H1 (cell line): ENCODE results near the gene CTDP1. TPM values are rescaled to one million over a fixed set of nuclear protein-coding genes. Genes with fewer than 3 reads are reported as not detected.

ENCODE experiments used
- CTCF ChIA-PET: fragments of 300-600 bp; sonication (Branson Sonifier 250); formaldehyde crosslinking; loops from one replicate; lab custom pipeline; 2021; ENCODE audit not compliant: partially characterized antibody; lab: Charles Lee
- POLR2A ChIA-PET: fragments of 300-600 bp; sonication (Branson Sonifier 250); formaldehyde crosslinking; loops from one replicate; lab custom pipeline; 2021; ENCODE audit warnings: inconsistent platforms; ENCODE audit not compliant: partially characterized antibody; lab: Charles Lee
- DNase-seq, 2 experiments: peaks; one replicate each; pipeline versions ENCODE4 v3.0.0 to v3.0.0-alpha.2; 2010 to 2022; ENCODE audit warnings: low spot score in 2 of 2, low read depth in 1 of 2, mixed read lengths in 1 of 2
- FAIRE-seq: peaks from 2 replicates; lab custom pipeline; 2011; peaks lifted over from hg19 to GRCh38; lab: Jason Lieb, UNC
- H2AFZ ChIP-seq: 2 replicates; pipeline ENCODE4 v1.8.1; 2012; ENCODE audit warnings: low read length, inconsistent platforms
- H2AK5ac ChIP-seq: 2 replicates; pipeline ENCODE4 v1.6.1; 2013; ENCODE audit warnings: low read depth, low read length
- H2BK120ac ChIP-seq: replicated peaks from 2 replicates; pipeline ENCODE3; 2013; ENCODE audit warnings: low read depth, low read length, inconsistent platforms
- H2BK12ac ChIP-seq: 2 replicates; pipeline ENCODE4 v1.6.1; 2013; ENCODE audit warnings: low read depth, low read length
- H2BK15ac ChIP-seq: 2 replicates; pipeline ENCODE4 v1.6.1; 2013; ENCODE audit warnings: low read length
- H2BK20ac ChIP-seq: 2 replicates; pipeline ENCODE4 v1.6.1; 2013; ENCODE audit warnings: low read length
- H2BK5ac ChIP-seq: 2 replicates; pipeline ENCODE4 v1.6.1; 2013; ENCODE audit warnings: low read depth, low read length
- H3K14ac ChIP-seq: 2 replicates; pipeline ENCODE4 v1.6.1; 2013; ENCODE audit warnings: inconsistent platforms; ENCODE audit not compliant: insufficient read length
- H3K18ac ChIP-seq: 2 replicates; pipeline ENCODE4 v1.6.1; 2013; ENCODE audit warnings: low read length; ENCODE audit errors: extremely low read depth
- H3K23ac ChIP-seq: 2 replicates; pipeline ENCODE4 v1.6.1; 2013; ENCODE audit warnings: inconsistent platforms; ENCODE audit not compliant: insufficient read length
- H3K23me2 ChIP-seq: 2 replicates; pipeline ENCODE4 v1.6.1; 2013; ENCODE audit warnings: low read depth, low read length
- H3K27ac ChIP-seq: 2 replicates; pipeline ENCODE4 v1.6.1; 2011; ENCODE audit warnings: low read depth, low read length, inconsistent platforms
- H3K27me3 ChIP-seq, 4 experiments: replicated peaks in 1 of 4; 1 replicate in 1 of 4; 2 replicates in 3 of 4; pipeline versions ENCODE4 v1.6.1 to v1.8.1; 2011 to 2013; ENCODE audit warnings: low read length in 3 of 4, mild to moderate bottlenecking in 3 of 4, inconsistent platforms in 2 of 4, mixed read lengths in 2 of 4, moderate library complexity in 1 of 4; ENCODE audit not compliant: control insufficient read depth in 3 of 4, insufficient read depth in 3 of 4; ENCODE audit errors: extremely low read depth in 1 of 4
- H3K36me3 ChIP-seq, 4 experiments: 2 replicates each; pipeline versions ENCODE4 v1.6.1 to v1.8.1; 2011 to 2013; ENCODE audit warnings: mild to moderate bottlenecking in 4 of 4, low read length in 3 of 4, moderate library complexity in 2 of 4, control low read depth in 1 of 4, inconsistent platforms in 1 of 4; ENCODE audit not compliant: insufficient read depth in 4 of 4, control insufficient read depth in 2 of 4
- H3K4ac ChIP-seq: replicated peaks from 2 replicates; pipeline ENCODE3; 2013; ENCODE audit warnings: low read length, low read depth, mixed read lengths, inconsistent platforms; ENCODE audit not compliant: insufficient read length
- H3K4me1 ChIP-seq, 4 experiments: replicated peaks in 1 of 4; 1 replicate in 1 of 4; 2 replicates in 3 of 4; pipeline versions ENCODE4 v1.6.1 to v1.8.1; 2011 to 2013; ENCODE audit warnings: low read length in 3 of 4, inconsistent platforms in 2 of 4, mixed read lengths in 1 of 4; ENCODE audit not compliant: insufficient read depth in 4 of 4, control insufficient read depth in 3 of 4
- H3K4me2 ChIP-seq, 2 experiments: 2 replicates each; pipeline versions ENCODE4 v1.6.1 to v1.8.1; 2011 to 2013; ENCODE audit warnings: low read depth in 2 of 2, low read length in 2 of 2, control low read depth in 1 of 2, inconsistent platforms in 1 of 2, mild to moderate bottlenecking in 1 of 2; ENCODE audit not compliant: insufficient read depth in 1 of 2
- H3K4me3 ChIP-seq, 4 experiments: fragments of 200-600, 300-600 bp in 1 of 4; sonication (generic), shearing (Covaris generic), sonication (Bioruptor Twin) in 1 of 4; 2 replicates each; pipeline versions ENCODE4 v1.5.1 to v1.8.1; 2011 to 2016; ENCODE audit warnings: low read length in 4 of 4, low read depth in 3 of 4, control low read depth in 2 of 4, inconsistent platforms in 2 of 4, mild to moderate bottlenecking in 2 of 4, mixed read lengths in 1 of 4, moderate library complexity in 1 of 4; ENCODE audit not compliant: insufficient read depth in 2 of 4; ENCODE audit errors: extremely low read depth in 1 of 4
- H3K56ac ChIP-seq: replicated peaks from 2 replicates; pipeline ENCODE3; 2013; ENCODE audit warnings: low read depth, mild to moderate bottlenecking, mixed read lengths, low read length, inconsistent platforms; ENCODE audit not compliant: insufficient read length
- H3K79me1 ChIP-seq: 2 replicates; pipeline ENCODE4 v1.6.1; 2013; ENCODE audit warnings: low read depth, low read length, control low read depth
- H3K79me2 ChIP-seq, 2 experiments: 2 replicates each; pipeline versions ENCODE4 v1.6.1 to v1.8.1; 2012 to 2013; ENCODE audit warnings: low read length in 2 of 2, mild to moderate bottlenecking in 2 of 2, inconsistent platforms in 1 of 2; ENCODE audit not compliant: insufficient read depth in 2 of 2, control insufficient read depth in 1 of 2
- H3K9ac ChIP-seq, 4 experiments: replicated peaks in 1 of 4; 1 replicate in 1 of 4; 2 replicates in 3 of 4; pipeline versions ENCODE4 v1.6.1 to v1.8.1; 2011 to 2013; ENCODE audit warnings: low read depth in 3 of 4, low read length in 3 of 4, control low read depth in 2 of 4, mild to moderate bottlenecking in 2 of 4, moderate library complexity in 2 of 4, inconsistent platforms in 1 of 4; ENCODE audit errors: extremely low read depth in 1 of 4
- H3K9me3 ChIP-seq, 2 experiments: 2 replicates each; pipeline versions ENCODE4 v1.6.1 to v1.8.1; 2012 to 2013; ENCODE audit warnings: mild to moderate bottlenecking in 2 of 2, moderate library complexity in 2 of 2, control low read depth in 1 of 2, inconsistent platforms in 1 of 2, low read depth in 1 of 2, low read length in 1 of 2, mixed read lengths in 1 of 2; ENCODE audit not compliant: insufficient read depth in 2 of 2
- H4K20me1 ChIP-seq, 2 experiments: replicated peaks in 1 of 2; 2 replicates each; pipeline versions ENCODE3 to v1.8.1; 2011 to 2013; ENCODE audit warnings: inconsistent platforms in 2 of 2, low read length in 2 of 2, mild to moderate bottlenecking in 1 of 2; ENCODE audit not compliant: insufficient read depth in 2 of 2, control insufficient read depth in 1 of 2
- H4K5ac ChIP-seq: 2 replicates; pipeline ENCODE4 v1.6.1; 2013; ENCODE audit warnings: low read length, low read depth, mixed read lengths, inconsistent platforms; ENCODE audit not compliant: insufficient read length
- H4K8ac ChIP-seq: 2 replicates; pipeline ENCODE4 v1.8.0; 2013; ENCODE audit warnings: mild to moderate bottlenecking, moderate library complexity, low read length, inconsistent platforms; ENCODE audit not compliant: insufficient read depth; ENCODE audit errors: extremely low read depth
- H4K91ac ChIP-seq: replicated peaks from 2 replicates; pipeline ENCODE3; 2013; ENCODE audit warnings: low read length, mixed read lengths, inconsistent platforms; ENCODE audit not compliant: insufficient read length
- ASH2L ChIP-seq: fragments of 200-600, 300-600 bp; sonication (generic); IDR thresholded peaks from one replicate; pipeline ENCODE4 v1.7.1; 2017; ENCODE audit warnings: low read length
- CHD1 ChIP-seq: IDR thresholded peaks from 2 replicates; pipeline ENCODE4 v1.6.1; 2012; ENCODE audit warnings: low read depth, low read length, improper control_type of control experiment
- CREB1 ChIP-seq: IDR thresholded peaks from 2 replicates; pipeline ENCODE4 v1.6.1; 2012; ENCODE audit warnings: inconsistent platforms
- CTBP2 ChIP-seq: IDR thresholded peaks from 2 replicates; pipeline ENCODE4 v1.7.0; 2011; ENCODE audit warnings: borderline replicate concordance, mild to moderate bottlenecking, moderate library complexity, mixed read lengths, low read length; ENCODE audit not compliant: insufficient read depth, insufficient read length
- GABPA ChIP-seq: IDR thresholded peaks from 2 replicates; pipeline ENCODE4 v1.6.1; 2011; ENCODE audit warnings: mild to moderate bottlenecking, low read length, moderate library complexity, borderline replicate concordance; ENCODE audit not compliant: insufficient read depth
- HDAC2 ChIP-seq, 2 experiments: fragments of 300-600 bp in 1 of 2; sonication (generic) in 1 of 2; IDR thresholded peaks; 2 replicates each; pipeline ENCODE4 v1.6.1; 2011 to 2012; ENCODE audit warnings: low read depth in 2 of 2, low read length in 2 of 2, mild to moderate bottlenecking in 2 of 2, moderate library complexity in 2 of 2, borderline replicate concordance in 1 of 2, inconsistent platforms in 1 of 2
- MAFK ChIP-seq: IDR thresholded peaks from 2 replicates; pipeline ENCODE4 v1.6.1; 2012; ENCODE audit warnings: low read depth, mild to moderate bottlenecking, improper control_type of control experiment, low read length
- RBBP5 ChIP-seq: IDR thresholded peaks from 2 replicates; pipeline ENCODE4 v1.7.1; 2012; ENCODE audit warnings: low read depth, mild to moderate bottlenecking, inconsistent platforms, low read length, moderate library complexity, borderline replicate concordance
- WGBS, 2 experiments: shearing (Covaris generic) in 1 of 2; methylation state at CpG; one replicate each; pipeline versions ENCODE4 v1.1.6 to v1.1.7; 2013 to 2015; ENCODE audit warnings: low lambda C conversion rate in 2 of 2, mixed read lengths in 2 of 2, inconsistent platforms in 1 of 2, low coverage in 1 of 2, missing lambda C conversion rate in 1 of 2; ENCODE audit not compliant: insufficient replicate concordance in 2 of 2, insufficient coverage in 1 of 2, insufficient read length in 1 of 2; ENCODE audit errors: extremely low coverage in 1 of 2, missing lambda C conversion rate in 1 of 2; 5-methylcytosine and 5-hydroxymethylcytosine counted together
- polyA plus RNA-seq, 7 experiments: library from polyadenylated mRNA; depleted of rRNA in 3 of 7; stranded (reverse) in 5 of 7; unstranded in 2 of 7; fragments of >200 nt in 5 of 7; fragments of 200-250 nt in 2 of 7; gene quantifications; 1 replicate in 5 of 7; 2 replicates in 1 of 7; 4 replicates in 1 of 7; pipeline versions ENCODE4 v1.2.1 to v1.2.3, GENCODE V29; 2011 to 2013; ENCODE audit warnings: missing spikeins in 2 of 7, mixed read lengths in 2 of 7
- total RNA-seq: library from RNA; stranded (reverse); fragmentation: NEBNext Ultra II Directional; extraction: Animal tissue kit (Norgen Biotek cat#: 25700); gene quantifications from 2 replicates; pipeline ENCODE4 v1.2.1, GENCODE V29; 2021
- TF ChIP-seq, protein P1 (sequence below): IDR thresholded peaks from 2 replicates; pipeline ENCODE4 v1.6.1; 2012; ENCODE audit warnings: low read length, inconsistent platforms

The CTDP1 gene
- total and polyA plus RNA-seq, 2 of the 8 experiments (the other 6 are each of a cell fraction or from before 2014, with no cell fraction given): 16.6 to 37.0 TPM

DNA sequence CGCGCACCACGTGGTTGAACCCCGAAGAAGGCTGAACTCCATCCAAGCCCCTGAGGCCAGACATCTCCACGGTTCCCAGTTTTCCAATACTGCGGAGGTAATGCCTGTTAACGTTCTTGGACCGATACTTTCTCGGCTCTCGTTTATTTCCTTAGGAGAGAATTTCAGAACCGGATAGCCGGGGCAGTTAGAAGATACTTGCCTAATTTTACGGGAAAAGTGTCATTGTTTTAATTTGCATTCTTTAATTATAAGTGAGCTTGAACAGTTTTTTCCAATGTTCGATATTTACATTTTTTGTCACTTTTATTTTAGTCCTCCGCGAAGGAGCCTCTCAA is 107.9 kb downstream of the CTDP1 start:
- H3K4me3 ChIP-seq: peak overlapping the region in 1 of 4 experiments; percentile 64; a peak in 2 of 8 replicates
- H2BK120ac ChIP-seq: no peak overlapping the region
- no peaks in the 10 kb centered on the region; a peak in 1 of 8 replicates for H3K36me3 ChIP-seq
- no peak overlapping the region for H3K27ac ChIP-seq
- H2BK20ac ChIP-seq: no peak overlapping the region
- FAIRE-seq: no peak
- H3K23ac ChIP-seq: no peak overlapping the region
- peak overlapping the region in 1 of 2 experiments; percentile 76; a peak in 3 of 4 replicates for H3K4me2 ChIP-seq
- no peak overlapping the region for H3K18ac ChIP-seq
- no peak overlapping the region for H2AK5ac ChIP-seq
- H3K23me2 ChIP-seq: peaks cover 8% of the 10 kb centered on the region
- H3K9me3 ChIP-seq: no peaks in the 10 kb centered on the region; a peak in 1 of 4 replicates
- no peak overlapping the region for H4K5ac ChIP-seq
- H2BK5ac ChIP-seq: no peak overlapping the region
- no peak overlapping the region for H2BK15ac ChIP-seq
- H3K56ac ChIP-seq: no peak overlapping the region
- no peak for DNase-seq
- H4K91ac ChIP-seq: no peak overlapping the region
- H3K79me2 ChIP-seq: no peaks in the 10 kb centered on the region
- no peak overlapping the region for H2AFZ ChIP-seq
- peaks cover 19 to 44% (median 41%) of the 10 kb centered on the region in 4 experiments for H3K27me3 ChIP-seq
- no peak overlapping the region for H3K14ac ChIP-seq
- no peak overlapping the region for H4K8ac ChIP-seq
- H3K79me1 ChIP-seq: peaks cover 4% of the 10 kb centered on the region; the same call in 1 of the 2 replicates
- CTCF ChIA-PET: interaction anchor here (0.9 kb wide), 1 partner anchor 9 kb away, joined by 3 read pairs; no protein-coding TSS in a partner anchor
- 79% methylated on average over 16 of the region's 16 CpGs; no CpG with 5 or more reads in 1 of the 2 experiments for WGBS, 2 experiments
- no peak overlapping the region for H3K9ac ChIP-seq
- H2BK12ac ChIP-seq: no peak overlapping the region
- no peak overlapping the region for H3K4ac ChIP-seq
- peaks cover 0 to 5% (median 1%) of the 10 kb centered on the region in 4 experiments; a peak in 2 of 7 replicates for H3K4me1 ChIP-seq
- peaks cover 0 to 5% of the 10 kb centered on the region in 2 experiments for H4K20me1 ChIP-seq
- TF ChIP-seq MAFK: no peak
- no peak for TF ChIP-seq CTBP2
- TF ChIP-seq HDAC2 (IDR thresholded peaks at IDR 0.05; ENCODE audit: borderline replicate concordance in 1 of 2, low read depth in 2 of 2, low read length in 2 of 2): no peak
- no peak for TF ChIP-seq GABPA
- TF ChIP-seq ASH2L: no peak
- TF ChIP-seq CHD1: no peak
- no peak for TF ChIP-seq CREB1
- no peak for TF ChIP-seq RBBP5
- TF ChIP-seq, protein P1, sequence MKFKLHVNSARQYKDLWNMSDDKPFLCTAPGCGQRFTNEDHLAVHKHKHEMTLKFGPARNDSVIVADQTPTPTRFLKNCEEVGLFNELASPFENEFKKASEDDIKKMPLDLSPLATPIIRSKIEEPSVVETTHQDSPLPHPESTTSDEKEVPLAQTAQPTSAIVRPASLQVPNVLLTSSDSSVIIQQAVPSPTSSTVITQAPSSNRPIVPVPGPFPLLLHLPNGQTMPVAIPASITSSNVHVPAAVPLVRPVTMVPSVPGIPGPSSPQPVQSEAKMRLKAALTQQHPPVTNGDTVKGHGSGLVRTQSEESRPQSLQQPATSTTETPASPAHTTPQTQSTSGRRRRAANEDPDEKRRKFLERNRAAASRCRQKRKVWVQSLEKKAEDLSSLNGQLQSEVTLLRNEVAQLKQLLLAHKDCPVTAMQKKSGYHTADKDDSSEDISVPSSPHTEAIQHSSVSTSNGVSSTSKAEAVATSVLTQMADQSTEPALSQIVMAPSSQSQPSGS: no peak
- POLR2A ChIA-PET: no interaction called here
